Type B pancreatic cell (in vitro differentiated cells): ENCODE data around the gene IGF2R. TPM values are rescaled to one million over a fixed set of nuclear protein-coding genes. Genes with fewer than 3 reads are reported as not detected.

Experiments used
- DNase-seq: peaks from one replicate; pipeline ENCODE4 v3.0.0; 2021; ENCODE audit warnings: mixed read lengths; ENCODE audit not compliant: unreplicated experiment; ENCODE audit errors: extremely low spot score
- H3K27ac Mint-ChIP-seq: 2 replicates; pipeline ENCODE4 v1.8.0; 2021; ENCODE audit warnings: mild to moderate bottlenecking, mixed read lengths
- H3K27me3 Mint-ChIP-seq: 2 replicates; pipeline ENCODE4 v1.8.0; 2021; ENCODE audit warnings: mixed read lengths
- H3K36me3 Mint-ChIP-seq: 2 replicates; pipeline ENCODE4 v1.8.0; 2021; ENCODE audit warnings: mixed read lengths
- H3K4me1 Mint-ChIP-seq: one replicate; pipeline ENCODE4 v1.8.0; 2021; ENCODE audit warnings: mixed read lengths; ENCODE audit not compliant: unreplicated experiment
- H3K4me3 Mint-ChIP-seq: 2 replicates; pipeline ENCODE4 v1.8.0; 2021; ENCODE audit warnings: mild to moderate bottlenecking, mixed read lengths
- H3K9me3 Mint-ChIP-seq: 2 replicates; pipeline ENCODE4 v1.8.0; 2021; ENCODE audit warnings: mixed read lengths
- total RNA-seq: library from RNA; stranded (reverse); gene quantifications from 2 replicates; pipeline ENCODE4 v1.2.1, GENCODE V29; 2021; ENCODE audit warnings: low replicate concordance
- TF ChIP-seq, protein P1 (sequence below): fragments of 200-600 bp; sonication (generic); conservative IDR thresholded peaks from 2 replicates; pipeline ENCODE4 v1.5.0; 2021; ENCODE audit warnings: antibody characterized with exemption, mild to moderate bottlenecking

Gene IGF2R
- total RNA-seq, 1 donor from 2014 or later = 79.8 TPM

GRCh38 chr6:160073272-160073671 is 104.4 kb downstream of the IGF2R start:
- DNase-seq = no peak
- H3K9me3 Mint-ChIP-seq = no peaks in the 10 kb centered on the region
- H3K4me1 Mint-ChIP-seq = no peaks in the 10 kb centered on the region
- TF ChIP-seq, protein P1, sequence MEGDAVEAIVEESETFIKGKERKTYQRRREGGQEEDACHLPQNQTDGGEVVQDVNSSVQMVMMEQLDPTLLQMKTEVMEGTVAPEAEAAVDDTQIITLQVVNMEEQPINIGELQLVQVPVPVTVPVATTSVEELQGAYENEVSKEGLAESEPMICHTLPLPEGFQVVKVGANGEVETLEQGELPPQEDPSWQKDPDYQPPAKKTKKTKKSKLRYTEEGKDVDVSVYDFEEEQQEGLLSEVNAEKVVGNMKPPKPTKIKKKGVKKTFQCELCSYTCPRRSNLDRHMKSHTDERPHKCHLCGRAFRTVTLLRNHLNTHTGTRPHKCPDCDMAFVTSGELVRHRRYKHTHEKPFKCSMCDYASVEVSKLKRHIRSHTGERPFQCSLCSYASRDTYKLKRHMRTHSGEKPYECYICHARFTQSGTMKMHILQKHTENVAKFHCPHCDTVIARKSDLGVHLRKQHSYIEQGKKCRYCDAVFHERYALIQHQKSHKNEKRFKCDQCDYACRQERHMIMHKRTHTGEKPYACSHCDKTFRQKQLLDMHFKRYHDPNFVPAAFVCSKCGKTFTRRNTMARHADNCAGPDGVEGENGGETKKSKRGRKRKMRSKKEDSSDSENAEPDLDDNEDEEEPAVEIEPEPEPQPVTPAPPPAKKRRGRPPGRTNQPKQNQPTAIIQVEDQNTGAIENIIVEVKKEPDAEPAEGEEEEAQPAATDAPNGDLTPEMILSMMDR = no peak
- H3K4me3 Mint-ChIP-seq = no peak overlapping the region
- no peaks in the 10 kb centered on the region for H3K27me3 Mint-ChIP-seq
- peaks cover 45% of the 10 kb centered on the region for H3K36me3 Mint-ChIP-seq
- H3K27ac Mint-ChIP-seq = no peak overlapping the region

- H3K4me1 Mint-ChIP-seq = no peaks in the 10 kb centered on the region
- H3K36me3 Mint-ChIP-seq = peaks cover 43% of the 10 kb centered on the region
- no peaks in the 10 kb centered on the region for H3K9me3 Mint-ChIP-seq
- TF ChIP-seq, protein P1 = no peak
- no peak for DNase-seq
- no peak overlapping the region for H3K27ac Mint-ChIP-seq
- H3K27me3 Mint-ChIP-seq = no peaks in the 10 kb centered on the region
- H3K4me3 Mint-ChIP-seq = no peak overlapping the region
Measured at GRCh38 chr6:160076009-160076408, 107.1 kb downstream of the IGF2R start.

DNA sequence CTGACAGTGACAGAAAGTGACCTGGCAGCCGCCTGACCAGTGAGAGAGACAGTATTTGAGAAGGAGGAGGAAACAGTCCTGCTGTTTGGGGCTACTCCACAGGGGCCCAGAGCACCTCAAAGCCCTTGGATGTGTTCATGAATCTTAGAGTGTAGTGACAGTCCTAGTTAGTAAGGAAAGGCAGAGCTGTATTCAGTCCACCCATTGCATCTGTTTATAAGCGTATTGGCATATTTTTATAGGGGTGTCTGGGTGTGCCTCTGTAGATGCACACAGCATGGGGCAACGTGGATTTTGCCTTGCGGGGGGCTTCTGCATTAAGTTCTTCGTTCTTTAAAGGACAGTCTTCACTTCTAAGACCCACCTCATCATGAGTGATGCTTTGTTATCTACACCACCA is 108.1 kb downstream of the IGF2R start:
- TF ChIP-seq, protein P1 = no peak
- Mint-ChIP-seq H3K4me1 (no peaks in the 10 kb centered on the region), H3K36me3 (peaks cover 48% of the 10 kb centered on the region), H3K27ac (no peak overlapping the region), H3K4me3 (no peak overlapping the region), H3K9me3 (no peaks in the 10 kb centered on the region), H3K27me3 (no peaks in the 10 kb centered on the region)
- DNase-seq = no peak

DNA sequence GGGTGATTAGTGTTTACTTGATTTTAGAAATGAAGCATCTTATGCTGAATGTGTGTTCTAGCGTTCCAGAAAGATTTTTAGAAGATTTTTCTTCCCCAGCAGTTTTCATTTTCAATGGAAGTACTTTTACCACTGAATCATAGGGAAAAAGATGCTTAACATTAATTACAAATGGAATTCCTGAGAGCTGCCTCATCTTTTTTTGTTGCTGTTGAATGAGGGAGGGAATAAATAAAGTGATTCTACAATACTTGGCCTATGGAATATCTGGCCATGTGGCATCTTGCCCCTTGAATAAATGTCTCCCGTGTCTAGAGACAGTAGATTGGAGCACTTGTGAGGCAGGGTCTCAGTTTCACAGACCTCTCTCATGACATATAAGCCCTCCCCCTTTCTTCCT is 108.6 kb downstream of the IGF2R start:
- H3K27me3 Mint-ChIP-seq = no peaks in the 10 kb centered on the region
- H3K36me3 Mint-ChIP-seq = peaks cover 46% of the 10 kb centered on the region
- no peak for DNase-seq
- H3K4me3 Mint-ChIP-seq = no peak overlapping the region
- no peaks in the 10 kb centered on the region for H3K4me1 Mint-ChIP-seq
- H3K27ac Mint-ChIP-seq = no peak overlapping the region
- no peaks in the 10 kb centered on the region for H3K9me3 Mint-ChIP-seq
- TF ChIP-seq, protein P1 = no peak

DNA sequence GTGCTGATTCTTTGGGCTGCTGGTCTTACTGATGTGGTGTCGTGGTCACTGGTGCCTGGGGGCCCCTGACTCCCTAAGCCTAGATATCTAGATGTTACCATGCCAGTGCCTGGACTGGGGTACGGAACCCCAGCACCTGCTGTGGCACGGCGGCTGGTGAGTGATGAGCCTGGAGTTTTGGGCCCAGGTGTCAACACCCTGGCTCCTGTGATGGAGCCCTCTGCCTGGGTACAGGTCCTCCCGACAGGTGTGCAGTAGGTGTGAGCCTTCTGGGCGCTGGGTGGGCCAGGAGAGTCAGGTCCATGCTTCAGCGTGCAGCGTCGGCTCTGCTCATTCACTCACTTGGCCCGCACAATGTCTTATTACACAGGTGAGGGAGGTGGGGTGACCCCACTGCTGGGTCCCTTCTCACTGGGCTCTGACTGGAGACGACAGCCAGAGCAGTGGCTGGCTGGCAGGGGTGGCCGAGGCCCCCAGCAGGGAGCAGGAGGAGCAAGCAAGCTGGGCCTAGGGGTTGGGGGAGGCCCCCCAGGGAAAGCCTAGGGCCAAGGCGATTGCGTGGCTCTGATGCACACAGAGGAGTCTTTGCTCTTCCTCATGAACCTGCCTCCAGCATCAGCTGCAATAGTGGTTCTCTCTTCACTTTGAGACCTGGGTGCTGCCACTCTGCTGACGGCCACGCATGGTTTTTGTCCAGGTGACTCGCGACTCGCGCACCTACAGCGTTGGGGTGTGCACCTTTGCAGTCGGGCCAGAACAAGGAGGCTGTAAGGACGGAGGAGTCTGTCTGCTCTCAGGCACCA is 110.2 kb downstream of the IGF2R start:
- TF ChIP-seq, protein P1 = no peak
- H3K9me3 Mint-ChIP-seq = no peaks in the 10 kb centered on the region
- DNase-seq = no peak
- H3K27ac Mint-ChIP-seq = no peak overlapping the region
- H3K36me3 Mint-ChIP-seq = peaks cover 41% of the 10 kb centered on the region
- no peak overlapping the region for H3K4me3 Mint-ChIP-seq
- H3K4me1 Mint-ChIP-seq = no peaks in the 10 kb centered on the region
- no peaks in the 10 kb centered on the region for H3K27me3 Mint-ChIP-seq
